Esophagus squamous epithelium (tissue), 5 donors: ENCODE measurements around the gene PPP2R3C. TPM values are rescaled to one million over a fixed set of nuclear protein-coding genes. Genes with fewer than 3 reads are reported as not detected.

Experiments used
- DNase-seq: peaks from one replicate; lab custom pipeline; 2025; lab: John Stamatoyannopoulos, UW
- H3K27ac ChIP-seq, 4 donors: fragments of 200-600 bp; sonication (generic); one replicate each; pipeline ENCODE4 v1.5.1; 2016 to 2019; ENCODE audit warnings: mild to moderate bottlenecking in 1 of 4
- H3K27me3 ChIP-seq, 4 donors: fragments of 200-600 bp; sonication (generic); 1 replicate in 3 of 4; 2 replicates in 1 of 4; pipeline versions ENCODE4 v1.5.1 to v1.6.0; 2017 to 2021; ENCODE audit warnings: antibody characterized with exemption in 1 of 4
- H3K36me3 ChIP-seq, 3 donors: fragments of 200-600 bp; sonication (generic); one replicate each; pipeline ENCODE4 v1.5.1; 2016 to 2019
- H3K4me1 ChIP-seq, 3 donors: fragments of 200-600 bp; sonication (generic); one replicate each; pipeline ENCODE4 v1.5.1; 2017 to 2019
- H3K4me3 ChIP-seq, 4 donors: fragments of 200-600 bp; sonication (generic); 1 replicate in 3 of 4; 2 replicates in 1 of 4; pipeline ENCODE4 v1.5.1; 2016 to 2019; ENCODE audit warnings: mild to moderate bottlenecking in 2 of 4, moderate library complexity in 1 of 4
- H3K9me3 ChIP-seq, 3 donors: fragments of 200-600 bp; sonication (generic); one replicate each; pipeline ENCODE4 v1.5.1; 2016 to 2019
- CTCF ChIP-seq, 6 experiments: fragments of 450-650 bp in 4 of 6; fragments of 200-600 bp in 2 of 6; sonication (generic) in 2 of 6; IDR thresholded peaks; one replicate each; pipeline ENCODE4 v1.5.1; 2016 to 2019; ENCODE audit warnings: antibody characterized with exemption in 6 of 6, mild to moderate bottlenecking in 4 of 6, moderate library complexity in 4 of 6
- POLR2A ChIP-seq, 4 donors: fragments of 450-650 bp; IDR thresholded peaks; one replicate each; pipeline ENCODE4 v1.6.1; 2017; ENCODE audit warnings: antibody characterized with exemption in 4 of 4, mild to moderate bottlenecking in 4 of 4, moderate library complexity in 3 of 4
- WGBS, 2 donors: methylation state at CpG; one replicate each; pipeline ENCODE4 v1.1.5; 2018; 5-methylcytosine and 5-hydroxymethylcytosine counted together
- intact Hi-C: fragments of 100-400 bp; cut with DNase I; formaldehyde crosslinking; loops from one replicate; pipeline ENCODE4 v1.15.0; 2022
- total RNA-seq, 4 donors: library from RNA; depleted of rRNA; stranded (reverse); fragments of >200 nt; gene quantifications; one replicate each; pipeline ENCODE4 v1.1.0, GENCODE V29; 2016
- donor health status: DM: yes; HTN: yes; CAD: no.

PPP2R3C gene
- total RNA-seq, 4 donors from 2014 or later: 7.1 to 23.9 (median 13.5) TPM

DNA sequence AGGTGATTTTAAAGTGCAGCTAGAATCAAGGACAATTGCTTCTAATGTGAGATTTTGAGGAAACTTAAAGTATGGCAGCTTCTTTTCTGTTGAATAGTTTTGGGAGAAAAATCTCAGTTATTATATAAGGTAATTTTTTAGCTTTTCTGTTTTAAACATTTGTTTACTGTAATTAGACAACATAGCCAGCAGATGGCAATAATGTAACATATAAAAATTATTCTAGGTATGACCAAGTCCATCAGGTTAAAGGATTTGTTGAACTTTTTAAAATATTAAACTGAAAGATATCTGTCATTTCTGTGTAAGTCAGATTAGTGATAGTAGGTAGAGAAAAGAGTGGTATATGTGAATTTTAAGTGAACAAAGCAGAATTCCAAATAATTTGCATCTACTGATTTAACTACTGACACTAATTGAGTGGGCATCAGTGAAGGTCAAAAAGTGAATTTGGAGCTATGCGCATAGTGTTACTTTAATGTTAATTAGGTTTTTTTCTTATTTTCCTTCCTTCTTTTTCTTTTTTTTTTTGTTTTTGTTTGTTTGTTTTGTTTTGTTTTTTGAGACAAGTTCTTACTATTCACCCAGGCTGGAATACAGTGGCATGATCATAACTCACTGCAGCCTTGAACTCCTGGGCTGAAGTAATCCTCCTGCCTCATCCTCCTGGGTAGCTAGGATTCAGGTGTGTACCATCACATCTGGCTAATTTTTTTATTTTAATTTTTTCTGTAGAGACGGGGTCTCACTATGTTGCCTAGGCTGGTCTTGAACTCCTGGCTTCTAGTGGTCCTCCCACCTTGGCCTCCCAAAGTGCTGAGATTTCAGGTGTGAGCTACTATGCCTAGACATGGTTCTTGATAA is 19.2 kb upstream of the PPP2R3C start:
- Histone ChIP-seq H3K9me3 (no peaks in the 10 kb centered on the region), H3K36me3 (peaks cover 0 to 72% (median 3%) of the 10 kb centered on the region in 3 donors), H3K27me3 (no peaks in the 10 kb centered on the region), H3K4me3 (no peak overlapping the region), H3K4me1 (no peaks in the 10 kb centered on the region), H3K27ac (no peak overlapping the region)
- WGBS, 2 donors: 94 to 95% methylated on average over 2 of the region's 2 CpGs
- DNase-seq: no peak
- intact Hi-C loops: loop anchor here (5.0 kb wide), 1 partner anchor 271 kb away; no protein-coding TSS in a partner anchor
- TF ChIP-seq POLR2A (IDR thresholded peaks at IDR 0.05): no peak
- TF ChIP-seq CTCF (IDR thresholded peaks at IDR 0.05): peak in 4 of 6 experiments; percentile 38 to 72 (median 54)

GRCh38 chr14:35138585-35138984 is 16.8 kb upstream of the PPP2R3C start:
- peaks cover 0 to 4% (median 0%) of the 10 kb centered on the region in 3 donors for H3K4me1 ChIP-seq
- H3K27ac ChIP-seq: no peak overlapping the region
- intact Hi-C loops: no loop called here
- no peak overlapping the region for H3K4me3 ChIP-seq
- no peak for TF ChIP-seq POLR2A (IDR thresholded peaks at IDR 0.05)
- no peak for TF ChIP-seq CTCF (IDR thresholded peaks at IDR 0.05)
- H3K9me3 ChIP-seq: no peaks in the 10 kb centered on the region
- H3K27me3 ChIP-seq: no peaks in the 10 kb centered on the region
- H3K36me3 ChIP-seq: peaks cover 0 to 81% (median 3%) of the 10 kb centered on the region in 3 donors
- no peak for DNase-seq
- WGBS, 2 donors: 66 to 100% methylated on average over 2 to 3 of the region's 5 CpGs

DNA sequence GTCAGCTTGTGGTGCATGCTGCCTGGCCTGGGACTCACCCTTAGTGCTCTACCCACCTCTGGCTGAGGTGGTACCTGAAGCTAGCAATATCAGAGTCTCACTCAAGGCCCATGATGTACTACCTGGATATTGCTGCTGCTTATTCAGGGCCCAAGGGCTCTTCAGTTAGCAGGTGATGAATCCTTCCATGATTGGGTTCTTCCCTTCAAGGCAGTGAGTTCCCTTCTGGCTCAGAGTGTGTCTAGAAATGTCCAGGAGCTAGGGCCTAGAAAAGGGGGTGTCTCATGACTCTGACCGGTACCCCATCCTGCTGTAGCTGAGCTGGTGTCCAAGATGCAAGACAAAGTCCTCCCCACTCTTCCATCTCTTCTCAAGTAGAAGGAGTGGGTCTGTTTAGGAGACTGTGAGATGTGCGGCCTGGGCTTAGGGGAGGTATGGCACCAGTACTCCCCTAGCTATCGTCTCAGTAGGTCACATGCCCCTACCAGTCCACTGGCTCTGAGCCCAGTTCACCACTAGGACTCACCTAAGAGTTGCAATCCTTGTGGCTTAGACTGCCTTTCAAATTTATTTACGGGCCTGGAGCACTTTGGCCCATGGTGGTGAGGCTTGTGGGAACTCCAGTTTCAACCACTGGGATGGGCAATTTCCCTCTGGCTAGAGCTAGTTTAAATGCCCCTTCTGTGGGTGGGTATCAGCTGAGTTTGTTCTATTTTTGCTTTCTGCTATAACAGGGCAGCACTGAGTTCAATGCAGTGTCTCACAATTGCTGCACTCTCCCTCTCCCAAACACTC is 12.7 kb upstream of the PPP2R3C start:
- Histone ChIP-seq H3K4me3 (no peak overlapping the region), H3K4me1 (peaks cover 0 to 4% (median 0%) of the 10 kb centered on the region in 3 donors), H3K27ac (no peak overlapping the region), H3K36me3 (peaks cover 0 to 93% (median 3%) of the 10 kb centered on the region in 3 donors), H3K27me3 (no peaks in the 10 kb centered on the region), H3K9me3 (no peaks in the 10 kb centered on the region)
- intact Hi-C loops: no loop called here
- WGBS, 2 donors: 81% methylated on average over 4 of the region's 4 CpGs; no CpG with 5 or more reads in 1 of the 2 donors
- no peak for DNase-seq
- TF ChIP-seq CTCF (IDR thresholded peaks at IDR 0.05) (no peak), POLR2A (IDR thresholded peaks at IDR 0.05) (no peak)

GRCh38 chr14:35133542-35134328 is 11.9 kb upstream of the PPP2R3C start:
- no peaks in the 10 kb centered on the region for H3K9me3 ChIP-seq
- TF ChIP-seq POLR2A (IDR thresholded peaks at IDR 0.05) (no peak), CTCF (IDR thresholded peaks at IDR 0.05) (no peak)
- H3K4me3 ChIP-seq: no peak overlapping the region
- no peak overlapping the region for H3K27ac ChIP-seq
- H3K36me3 ChIP-seq: peaks cover 0 to 93% (median 2%) of the 10 kb centered on the region in 3 donors
- DNase-seq: no peak
- H3K27me3 ChIP-seq: no peaks in the 10 kb centered on the region
- intact Hi-C loops: no loop called here
- 0 to 60% methylated on average over 1 to 3 of the region's 6 CpGs for WGBS, 2 donors
- peaks cover 0 to 4% (median 0%) of the 10 kb centered on the region in 3 donors for H3K4me1 ChIP-seq
